Smooth muscle cell (in vitro differentiated cells): Measurements from ENCODE around the gene GALR2. TPM values are rescaled to one million over a fixed set of nuclear protein-coding genes. Genes with fewer than 3 reads are reported as not detected.

Source experiments
- DNase-seq: peaks from one replicate; lab custom pipeline; 2025; ENCODE audit not compliant: unreplicated experiment; lab: John Stamatoyannopoulos, UW
- H2AFZ ChIP-seq: fragments of 200-600 bp; sonication (generic); 2 replicates; pipeline ENCODE4 v1.6.0; 2016; ENCODE audit warnings: antibody characterized with exemption, low read depth, mild to moderate bottlenecking
- H3F3A ChIP-seq: fragments of 200-600 bp; sonication (generic); 2 replicates; pipeline ENCODE4 v1.6.0; 2017; ENCODE audit warnings: antibody characterized with exemption, low read depth
- H3K27ac ChIP-seq: fragments of 200-600 bp; sonication (generic); 2 replicates; pipeline ENCODE4 v1.5.1; 2016; ENCODE audit warnings: low read depth, mild to moderate bottlenecking
- H3K27me3 ChIP-seq: fragments of 200-600 bp; sonication (generic); 2 replicates; pipeline ENCODE4 v1.6.1; 2016; ENCODE audit warnings: low read depth, mild to moderate bottlenecking
- H3K36me3 ChIP-seq: fragments of 200-600 bp; sonication (generic); 2 replicates; pipeline ENCODE4 v1.5.1; 2016; ENCODE audit warnings: low read depth
- H3K4me1 ChIP-seq: fragments of 200-600 bp; sonication (generic); 2 replicates; pipeline ENCODE4 v1.5.1; 2016; ENCODE audit warnings: low read depth
- H3K4me2 ChIP-seq: fragments of 200-600 bp; sonication (generic); 2 replicates; pipeline ENCODE4 v1.6.0; 2016; ENCODE audit warnings: mild to moderate bottlenecking
- H3K4me3 ChIP-seq: fragments of 200-600 bp; sonication (generic); 2 replicates; pipeline ENCODE4 v1.5.1; 2016; ENCODE audit warnings: mild to moderate bottlenecking
- H3K79me2 ChIP-seq: fragments of 200-600 bp; sonication (generic); 2 replicates; pipeline ENCODE4 v1.6.0; 2016; ENCODE audit warnings: low read depth, mild to moderate bottlenecking
- H3K9ac ChIP-seq: fragments of 200-600 bp; sonication (generic); 2 replicates; pipeline ENCODE4 v1.6.0; 2016; ENCODE audit warnings: low read depth
- H3K9me3 ChIP-seq: fragments of 200-600 bp; sonication (generic); replicated peaks from 2 replicates; pipeline ENCODE4 v1.5.1; 2016; ENCODE audit warnings: low read depth
- H4K20me1 ChIP-seq: fragments of 200-600 bp; sonication (generic); 2 replicates; pipeline ENCODE4 v1.6.0; 2016; ENCODE audit warnings: low read depth
- CTCF ChIP-seq: fragments of 200-600 bp; sonication (generic); IDR thresholded peaks from 2 replicates; pipeline ENCODE4 v1.5.1; 2017; ENCODE audit warnings: borderline replicate concordance, mild to moderate bottlenecking, antibody characterized with exemption; ENCODE audit not compliant: insufficient read depth, poor library complexity, severe bottlenecking
- WGBS: methylation state at CpG from one replicate; pipeline ENCODE4 v1.1.7; 2016; ENCODE audit warnings: low lambda C conversion rate; 5-methylcytosine and 5-hydroxymethylcytosine counted together
- polyA plus RNA-seq: library from polyadenylated mRNA; unstranded; fragments of >200 nt; fragmentation: Nextera tagmentation; extraction: Ambion mirVana; gene quantifications from 2 replicates; pipeline ENCODE4 v1.2.1, GENCODE V29; 2016
- total RNA-seq: library from RNA; depleted of rRNA; stranded (reverse); fragments of >200 nt; gene quantifications from 2 replicates; pipeline ENCODE4 v1.2.3, GENCODE V29; 2014

The GALR2 gene
- total and polyA plus RNA-seq, 2 experiments from 2014 or later, result not detected

DNA sequence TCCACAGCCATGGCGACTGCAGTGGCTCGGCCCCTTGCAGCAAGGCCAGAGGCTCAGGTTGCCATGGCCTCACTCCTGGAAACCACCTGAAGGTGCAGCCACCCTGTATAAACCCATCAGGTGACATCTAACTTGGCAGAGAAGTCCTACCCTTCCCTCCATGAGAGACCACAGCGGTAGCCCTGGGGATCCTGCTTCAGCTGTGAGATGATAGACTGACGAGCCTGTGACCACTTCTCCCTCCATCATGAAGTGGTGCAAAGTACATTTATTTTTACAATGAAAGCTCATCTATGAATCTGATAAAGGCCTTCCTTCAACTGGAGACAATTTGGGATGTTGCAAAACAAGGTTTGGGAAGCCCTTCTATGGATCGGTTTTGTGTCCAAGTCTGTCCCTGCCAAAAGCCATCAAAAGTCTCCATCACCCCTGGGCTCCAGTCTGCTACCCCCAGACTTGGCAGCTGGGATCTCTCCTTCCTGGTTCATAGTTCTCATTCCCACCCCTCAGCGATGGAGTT lies 6.2 kb downstream of the GALR2 start:
- WGBS, result 59% methylated on average over 6 of the region's 6 CpGs
- Histone ChIP-seq H3K27me3 (peaks cover 49% of the 10 kb centered on the region), H3K27ac (no peak overlapping the region), H3K9ac (no peak overlapping the region), H3K4me3 (no peak overlapping the region), H3F3A (no peaks in the 10 kb centered on the region), H3K4me1 (peaks cover 11% of the 10 kb centered on the region), H2AFZ (no peak overlapping the region), H3K36me3 (no peaks in the 10 kb centered on the region), H3K9me3 (no peaks in the 10 kb centered on the region), H3K4me2 (no peak overlapping the region), H4K20me1 (peaks cover 12% of the 10 kb centered on the region), H3K79me2 (no peaks in the 10 kb centered on the region)
- TF ChIP-seq CTCF, result no peak
- no peak for DNase-seq

DNA sequence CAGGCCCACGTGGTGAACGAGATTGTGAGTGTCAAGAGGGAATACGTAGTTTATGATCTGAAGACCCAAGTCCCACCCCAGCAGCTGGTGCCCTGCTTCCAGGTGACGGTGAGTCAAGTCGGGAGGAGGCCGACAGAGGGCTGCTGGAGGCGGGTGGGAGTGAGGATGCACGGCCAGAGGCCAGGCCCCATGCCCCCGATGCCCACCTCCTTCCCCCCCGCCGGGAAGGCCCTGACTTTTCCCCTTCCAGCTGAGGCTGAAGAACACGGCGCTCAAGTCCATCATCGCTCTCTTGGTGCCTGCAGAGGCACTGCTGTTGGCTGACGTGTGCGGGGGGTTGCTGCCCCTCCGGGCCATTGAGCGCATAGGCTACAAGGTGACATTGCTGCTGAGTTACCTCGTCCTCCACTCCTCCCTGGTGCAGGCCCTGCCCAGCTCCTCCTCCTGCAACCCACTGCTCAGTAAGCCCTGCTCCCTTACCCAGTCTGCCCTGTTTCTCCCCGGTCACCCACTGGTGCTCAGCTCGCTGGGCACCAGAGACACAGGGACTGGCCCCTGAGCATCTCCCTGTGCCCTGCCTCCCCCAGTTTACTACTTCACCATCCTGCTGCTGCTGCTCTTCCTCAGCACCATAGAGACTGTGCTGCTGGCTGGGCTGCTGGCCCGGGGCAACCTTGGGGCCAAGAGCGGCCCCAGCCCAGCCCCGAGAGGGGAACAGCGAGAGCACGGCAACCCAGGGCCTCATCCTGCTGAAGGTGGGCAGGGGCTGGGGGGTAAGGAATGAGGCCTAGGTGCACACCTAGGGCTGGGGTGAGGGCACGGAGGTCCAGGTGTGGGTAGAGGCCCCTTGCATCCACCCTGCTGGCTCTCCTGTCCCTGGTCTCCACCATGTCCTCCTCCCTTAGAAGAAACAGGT lies 7.0 kb downstream of the GALR2 start:
- no peak overlapping the region for H3K4me3 ChIP-seq
- H3K27me3 ChIP-seq, result peaks cover 42% of the 10 kb centered on the region
- H3K79me2 ChIP-seq, result no peaks in the 10 kb centered on the region
- no peak overlapping the region for H3K4me2 ChIP-seq
- no peaks in the 10 kb centered on the region for H3K36me3 ChIP-seq
- no peak overlapping the region for H3K27ac ChIP-seq
- H3K9me3 ChIP-seq, result no peaks in the 10 kb centered on the region
- no peak overlapping the region for H2AFZ ChIP-seq
- H3K9ac ChIP-seq, result no peak overlapping the region
- DNase-seq, result no peak
- H3K4me1 ChIP-seq, result peaks cover 11% of the 10 kb centered on the region
- H3F3A ChIP-seq, result no peaks in the 10 kb centered on the region
- H4K20me1 ChIP-seq, result peaks cover 12% of the 10 kb centered on the region
- no peak for TF ChIP-seq CTCF
- 86% methylated on average over 22 of the region's 27 CpGs for WGBS

- no peak for TF ChIP-seq CTCF
- H3F3A ChIP-seq, result no peaks in the 10 kb centered on the region
- no peak overlapping the region for H3K27ac ChIP-seq
- H3K36me3 ChIP-seq, result no peaks in the 10 kb centered on the region
- DNase-seq, result no peak
- no peaks in the 10 kb centered on the region for H3K9me3 ChIP-seq
- no peak overlapping the region for H3K4me3 ChIP-seq
- WGBS, result 85% methylated on average over 20 of the region's 20 CpGs
- H3K9ac ChIP-seq, result no peak overlapping the region
- H3K79me2 ChIP-seq, result no peaks in the 10 kb centered on the region
- peaks cover 32% of the 10 kb centered on the region for H3K27me3 ChIP-seq
- H3K4me2 ChIP-seq, result no peak overlapping the region
- peaks cover 15% of the 10 kb centered on the region for H4K20me1 ChIP-seq
- H2AFZ ChIP-seq, result no peak overlapping the region
- peaks cover 5% of the 10 kb centered on the region for H3K4me1 ChIP-seq
Observed at GRCh38 chr17:76082326-76083251, 8.0 kb downstream of the GALR2 start.
